PC-3 (cell line): Measurements from ENCODE around the gene CRB3.

Experiments
- EZH2 ChIP-seq: fragments of 300-600 bp; sonication (generic); IDR thresholded peaks from one replicate; pipeline ENCODE4 v1.6.1; 2017; ENCODE audit warnings: antibody characterized with exemption, mild to moderate bottlenecking, low read length; ENCODE audit not compliant: unreplicated experiment
- EZH2phosphoT487 ChIP-seq: fragments of 300-600 bp; sonication (generic); IDR thresholded peaks from 2 replicates; pipeline ENCODE4 v1.6.1; 2018; ENCODE audit warnings: mild to moderate bottlenecking, antibody characterized with exemption, low read length, borderline replicate concordance
- TF ChIP-seq, protein P1 (sequence below): fragments of 300-600 bp; sonication (generic); conservative IDR thresholded peaks from 2 replicates; pipeline ENCODE4 v1.5.1; 2017; ENCODE audit warnings: antibody characterized with exemption, low read depth, mild to moderate bottlenecking, low read length

DNA sequence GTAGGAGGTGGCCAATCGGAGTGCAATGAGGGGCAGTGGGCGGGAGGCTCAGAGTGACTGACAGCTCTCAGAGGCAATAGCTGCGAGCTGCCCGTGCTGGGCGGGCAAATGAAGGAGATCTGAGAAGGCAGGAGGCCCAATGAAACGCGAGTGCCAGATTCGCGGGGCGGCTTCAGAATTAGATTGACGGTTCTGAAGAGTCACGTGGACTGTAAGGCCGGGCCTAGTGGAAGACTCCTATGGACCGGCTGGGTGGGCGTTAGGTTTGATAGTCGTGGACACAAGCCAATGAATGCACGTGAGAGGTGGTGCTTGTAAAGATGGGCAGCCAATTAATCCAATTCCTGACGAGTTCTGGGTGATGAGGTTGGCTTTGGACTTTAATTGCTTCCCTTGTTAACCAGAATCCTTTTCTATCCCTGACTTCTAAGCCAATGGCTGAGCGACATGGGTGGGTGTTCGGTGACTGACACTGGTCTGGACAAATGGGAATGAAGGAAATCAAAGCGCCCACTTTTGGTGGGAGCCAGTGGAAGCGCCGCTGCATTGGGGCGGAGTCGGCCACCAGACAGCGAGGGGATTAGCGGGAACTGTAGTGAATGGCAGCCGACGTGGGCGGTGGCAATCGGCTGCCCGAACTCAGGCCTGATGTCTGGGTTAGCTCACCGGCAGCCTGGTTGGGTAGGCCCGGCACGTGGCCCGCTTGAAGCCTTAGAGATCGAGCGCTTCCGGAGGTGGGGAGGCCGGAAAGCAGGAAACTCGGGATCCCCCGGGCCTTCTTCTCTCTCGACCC, 38.9 kb upstream of the CRB3 start:
- TF ChIP-seq, protein P1, sequence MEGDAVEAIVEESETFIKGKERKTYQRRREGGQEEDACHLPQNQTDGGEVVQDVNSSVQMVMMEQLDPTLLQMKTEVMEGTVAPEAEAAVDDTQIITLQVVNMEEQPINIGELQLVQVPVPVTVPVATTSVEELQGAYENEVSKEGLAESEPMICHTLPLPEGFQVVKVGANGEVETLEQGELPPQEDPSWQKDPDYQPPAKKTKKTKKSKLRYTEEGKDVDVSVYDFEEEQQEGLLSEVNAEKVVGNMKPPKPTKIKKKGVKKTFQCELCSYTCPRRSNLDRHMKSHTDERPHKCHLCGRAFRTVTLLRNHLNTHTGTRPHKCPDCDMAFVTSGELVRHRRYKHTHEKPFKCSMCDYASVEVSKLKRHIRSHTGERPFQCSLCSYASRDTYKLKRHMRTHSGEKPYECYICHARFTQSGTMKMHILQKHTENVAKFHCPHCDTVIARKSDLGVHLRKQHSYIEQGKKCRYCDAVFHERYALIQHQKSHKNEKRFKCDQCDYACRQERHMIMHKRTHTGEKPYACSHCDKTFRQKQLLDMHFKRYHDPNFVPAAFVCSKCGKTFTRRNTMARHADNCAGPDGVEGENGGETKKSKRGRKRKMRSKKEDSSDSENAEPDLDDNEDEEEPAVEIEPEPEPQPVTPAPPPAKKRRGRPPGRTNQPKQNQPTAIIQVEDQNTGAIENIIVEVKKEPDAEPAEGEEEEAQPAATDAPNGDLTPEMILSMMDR, result no peak
- no peak for TF ChIP-seq EZH2
- no peak for TF ChIP-seq EZH2phosphoT487
